ENCODE measurements around the gene GRM8. TPM values are rescaled to one million over a fixed set of nuclear protein-coding genes. Genes with fewer than 3 reads are reported as not detected.

The GRM8 gene
- total RNA-seq, 1 experiment from 2014 or later: 1.8 TPM

GRCh38 chr7:126783613-126784012 is 469.1 kb downstream of the GRM8 start:
- Histone ChIP-seq H4K20me1 (ENCODE audit: control insufficient read depth, insufficient read depth, insufficient read length) (no peaks in the 10 kb centered on the region), H4K8ac (replicated peaks; ENCODE audit: insufficient read length, low read depth, low read length) (no peak overlapping the region), H3K27ac (ENCODE audit: insufficient read length, low read depth, low read length) (no peak overlapping the region), H2BK120ac (ENCODE audit: low read depth, low read length, poor library complexity, severe bottlenecking) (no peak overlapping the region), H2BK12ac (ENCODE audit: insufficient read length, low read depth, low read length) (no peak overlapping the region), H3K14ac (ENCODE audit: insufficient read depth, low read length) (no peak overlapping the region), H3K18ac (ENCODE audit: insufficient read length, low read depth, low read length) (no peak overlapping the region), H3K79me2 (ENCODE audit: insufficient read depth, low read length) (no peaks in the 10 kb centered on the region), H3T11ph (ENCODE audit: low read length) (no peak overlapping the region), H3K23me2 (ENCODE audit: insufficient read length, low read depth, low read length, poor library complexity, severe bottlenecking) (no peaks in the 10 kb centered on the region), H2BK5ac (ENCODE audit: insufficient read length, low read length) (no peak overlapping the region), H4K5ac (ENCODE audit: insufficient read length, low read depth, low read length) (no peak overlapping the region), H3K4me2 (ENCODE audit: insufficient read depth, insufficient read length, low read length) (no peak overlapping the region), H2BK20ac (ENCODE audit: low read depth, low read length, poor library complexity, severe bottlenecking) (no peak overlapping the region), H3K56ac (ENCODE audit: insufficient read length, low read depth, low read length) (no peak overlapping the region), H3K4ac (ENCODE audit: low read depth, low read length) (no peak overlapping the region), H3K79me1 (ENCODE audit: insufficient read depth, low read depth, low read length, poor library complexity, severe bottlenecking) (no peaks in the 10 kb centered on the region), H2AFZ (ENCODE audit: low read length) (no peak overlapping the region), H4K91ac (ENCODE audit: insufficient read length, low read depth, low read length) (no peak overlapping the region), H3K4me1 (ENCODE audit: insufficient read depth, low read length) (no peaks in the 10 kb centered on the region), H2AK5ac (ENCODE audit: insufficient read length, low read length) (no peak overlapping the region), H2BK15ac (ENCODE audit: low read depth, low read length) (no peak overlapping the region), H3K9ac (ENCODE audit: extremely low read depth, insufficient read length, low read length) (no peak overlapping the region), H3K9me3 (ENCODE audit: control insufficient read depth, low read depth, low read length) (no peaks in the 10 kb centered on the region), H3K23ac (ENCODE audit: insufficient read length, low read depth, low read length) (no peak overlapping the region), H3K27me3 (ENCODE audit: insufficient read depth, low read length) (no peaks in the 10 kb centered on the region)
- H3K4me3 Mint-ChIP-seq: no peak overlapping the region
- no peak for TF ChIP-seq CTCF (conservative IDR thresholded peaks at IDR 0.05)
- H3K9me3 Mint-ChIP-seq: no peaks in the 10 kb centered on the region
- H3K27ac Mint-ChIP-seq: no peak overlapping the region
- H3K27me3 Mint-ChIP-seq (ENCODE audit: low read depth): no peaks in the 10 kb centered on the region
- peaks cover 6 to 7% of the 10 kb centered on the region in 2 experiments for H3K4me1 Mint-ChIP-seq
- DNase-seq: no peak
- no peaks in the 10 kb centered on the region for H3K36me3 Mint-ChIP-seq (ENCODE audit: insufficient read depth in 1 of 3, low read depth in 3 of 3)

Measured in H9 (cell line).